Endothelial cell of umbilical vein (primary cell): ENCODE results near the gene KDM4D. TPM values are rescaled to one million over a fixed set of nuclear protein-coding genes. Genes with fewer than 3 reads are reported as not detected.

Experiments used
- polyA plus RNA-seq, 4 experiments: library from polyadenylated mRNA; depleted of rRNA in 3 of 4; stranded (reverse) in 3 of 4; unstranded in 1 of 4; fragments of >200 nt; gene quantifications; 2 replicates each; pipeline versions ENCODE4 v1.2.1 to v1.2.3, GENCODE V29; 2011 to 2012; ENCODE audit warnings: missing spikeins in 1 of 4
- total RNA-seq: library from RNA; stranded (reverse); gene quantifications from 2 replicates; pipeline ENCODE4 v1.2.3, GENCODE V29; 2021

The KDM4D gene
- total and polyA plus RNA-seq, 2 donors (not counting 3 experiments of a cell fraction or from before 2014, with no cell fraction given) = 1.0 to 1.3 TPM

Other genes with a start within 250 kb of the KDM4D start
- 37.8 and 41.8 TPM in 2 replicates for gene AMOTL1, start 205.4 kb upstream of the KDM4D start, total RNA-seq
- 11.3 and 12.5 TPM in 2 replicates for gene AMOTL1, start 205.4 kb upstream of the KDM4D start, polyA plus RNA-seq
- gene CWC15, start 153 bp upstream of the KDM4D start, total RNA-seq = 72.0 and 75.6 TPM in 2 replicates
- 11.1 and 16.9 TPM in 2 replicates for gene CWC15, start 153 bp upstream of the KDM4D start, polyA plus RNA-seq
- not detected in 2 replicates for gene KDM4E, start 51.5 kb downstream of the KDM4D start, total RNA-seq
- gene KDM4E, start 51.5 kb downstream of the KDM4D start, polyA plus RNA-seq = not detected in 2 replicates
- not detected in 2 replicates for gene KDM4F, start 75.7 kb downstream of the KDM4D start, total RNA-seq
- not detected in 2 replicates for gene KDM4F, start 75.7 kb downstream of the KDM4D start, polyA plus RNA-seq
- gene SRSF8, start 93.2 kb downstream of the KDM4D start, total RNA-seq = 29.2 and 31.3 TPM in 2 replicates
- 19.5 and 21.9 TPM in 2 replicates for gene SRSF8, start 93.2 kb downstream of the KDM4D start, polyA plus RNA-seq
- gene ENDOD1, start 116.1 kb downstream of the KDM4D start, total RNA-seq = 17.1 and 20.5 TPM in 2 replicates
- 10.2 and 10.5 TPM in 2 replicates for gene ENDOD1, start 116.1 kb downstream of the KDM4D start, polyA plus RNA-seq